HepG2 (cell line): ENCODE results near the gene BIVM.

Experiments used
- BHLHE40 ChIP-seq: IDR thresholded peaks from 2 replicates; pipeline ENCODE4 v1.6.1; 2011; ENCODE audit warnings: low read length, improper control_type of control experiment
- BRCA1 ChIP-seq: sonication (generic); formaldehyde crosslinking; IDR thresholded peaks from 2 replicates; pipeline ENCODE4 v1.4.0; 2020; ENCODE audit warnings: missing genetic modification reagents
- SP4 ChIP-seq: sonication (generic); formaldehyde crosslinking; IDR thresholded peaks from 2 replicates; pipeline ENCODE4 v1.8.1; 2023; ENCODE audit warnings: mild to moderate bottlenecking, missing genetic modification reagents
- TFDP1 ChIP-seq: IDR thresholded peaks from 2 replicates; pipeline ENCODE4 v1.6.1; 2016; ENCODE audit warnings: missing compliant biosample characterization, missing genetic modification reagents, borderline replicate concordance
- TF ChIP-seq, protein P1 (sequence below): sonication (generic); formaldehyde crosslinking; IDR thresholded peaks from 2 replicates; pipeline ENCODE4 v1.5.0; 2020; ENCODE audit warnings: mild to moderate bottlenecking, missing genetic modification reagents, moderate library complexity

DNA sequence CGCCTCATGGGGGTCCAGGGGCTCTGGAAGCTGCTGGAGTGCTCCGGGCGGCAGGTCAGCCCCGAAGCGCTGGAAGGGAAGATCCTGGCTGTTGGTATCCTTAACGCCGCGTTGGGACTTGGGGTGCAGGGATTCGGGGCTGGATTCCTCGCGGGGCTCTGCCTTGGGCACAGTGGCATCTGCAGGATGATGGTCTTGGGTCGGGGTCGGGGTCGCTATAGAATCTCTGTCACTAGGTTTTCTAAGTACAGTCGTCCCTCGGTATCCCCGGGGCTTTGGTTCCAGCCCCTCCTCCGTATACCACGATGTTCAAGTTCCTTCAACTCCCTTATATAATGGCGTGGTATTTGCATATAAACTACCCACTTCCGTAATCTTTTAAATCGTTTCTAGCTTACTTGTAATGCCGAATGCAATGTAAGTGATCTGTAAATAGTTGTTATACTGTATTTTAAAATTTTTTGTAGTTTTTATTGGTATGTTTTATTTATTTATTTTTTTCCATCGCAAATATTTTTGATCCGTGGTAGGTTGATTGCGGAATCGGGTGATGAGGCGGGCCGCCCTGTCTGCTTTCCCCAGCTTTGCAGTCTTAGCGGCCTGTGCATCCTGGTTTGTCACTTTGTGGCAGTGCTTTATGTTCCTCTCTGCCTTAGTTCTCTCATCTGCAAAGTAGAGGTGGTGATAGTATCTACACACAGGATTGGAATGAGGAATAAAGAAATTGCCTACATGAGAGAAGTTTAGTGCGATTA lies 47.5 kb downstream of the BIVM start:
- TF ChIP-seq BHLHE40 (no peak), TFDP1 (CRISPR knock-in tag) (no peak), SP4 (CRISPR knock-in tag) (no peak), BRCA1 (CRISPR knock-in tag) (no peak)
- TF ChIP-seq, protein P1, sequence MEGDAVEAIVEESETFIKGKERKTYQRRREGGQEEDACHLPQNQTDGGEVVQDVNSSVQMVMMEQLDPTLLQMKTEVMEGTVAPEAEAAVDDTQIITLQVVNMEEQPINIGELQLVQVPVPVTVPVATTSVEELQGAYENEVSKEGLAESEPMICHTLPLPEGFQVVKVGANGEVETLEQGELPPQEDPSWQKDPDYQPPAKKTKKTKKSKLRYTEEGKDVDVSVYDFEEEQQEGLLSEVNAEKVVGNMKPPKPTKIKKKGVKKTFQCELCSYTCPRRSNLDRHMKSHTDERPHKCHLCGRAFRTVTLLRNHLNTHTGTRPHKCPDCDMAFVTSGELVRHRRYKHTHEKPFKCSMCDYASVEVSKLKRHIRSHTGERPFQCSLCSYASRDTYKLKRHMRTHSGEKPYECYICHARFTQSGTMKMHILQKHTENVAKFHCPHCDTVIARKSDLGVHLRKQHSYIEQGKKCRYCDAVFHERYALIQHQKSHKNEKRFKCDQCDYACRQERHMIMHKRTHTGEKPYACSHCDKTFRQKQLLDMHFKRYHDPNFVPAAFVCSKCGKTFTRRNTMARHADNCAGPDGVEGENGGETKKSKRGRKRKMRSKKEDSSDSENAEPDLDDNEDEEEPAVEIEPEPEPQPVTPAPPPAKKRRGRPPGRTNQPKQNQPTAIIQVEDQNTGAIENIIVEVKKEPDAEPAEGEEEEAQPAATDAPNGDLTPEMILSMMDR (CRISPR knock-in tag) = no peak
